LNCAP (cell line): Measurements from ENCODE around the gene NCLN.

Experiments
- TF ChIP-seq, protein P1 (sequence below): fragments of 450-650 bp; IDR thresholded peaks from 2 replicates; pipeline ENCODE4 v1.5.1; 2017; ENCODE audit warnings: mild to moderate bottlenecking

Gene NCLN

DNA sequence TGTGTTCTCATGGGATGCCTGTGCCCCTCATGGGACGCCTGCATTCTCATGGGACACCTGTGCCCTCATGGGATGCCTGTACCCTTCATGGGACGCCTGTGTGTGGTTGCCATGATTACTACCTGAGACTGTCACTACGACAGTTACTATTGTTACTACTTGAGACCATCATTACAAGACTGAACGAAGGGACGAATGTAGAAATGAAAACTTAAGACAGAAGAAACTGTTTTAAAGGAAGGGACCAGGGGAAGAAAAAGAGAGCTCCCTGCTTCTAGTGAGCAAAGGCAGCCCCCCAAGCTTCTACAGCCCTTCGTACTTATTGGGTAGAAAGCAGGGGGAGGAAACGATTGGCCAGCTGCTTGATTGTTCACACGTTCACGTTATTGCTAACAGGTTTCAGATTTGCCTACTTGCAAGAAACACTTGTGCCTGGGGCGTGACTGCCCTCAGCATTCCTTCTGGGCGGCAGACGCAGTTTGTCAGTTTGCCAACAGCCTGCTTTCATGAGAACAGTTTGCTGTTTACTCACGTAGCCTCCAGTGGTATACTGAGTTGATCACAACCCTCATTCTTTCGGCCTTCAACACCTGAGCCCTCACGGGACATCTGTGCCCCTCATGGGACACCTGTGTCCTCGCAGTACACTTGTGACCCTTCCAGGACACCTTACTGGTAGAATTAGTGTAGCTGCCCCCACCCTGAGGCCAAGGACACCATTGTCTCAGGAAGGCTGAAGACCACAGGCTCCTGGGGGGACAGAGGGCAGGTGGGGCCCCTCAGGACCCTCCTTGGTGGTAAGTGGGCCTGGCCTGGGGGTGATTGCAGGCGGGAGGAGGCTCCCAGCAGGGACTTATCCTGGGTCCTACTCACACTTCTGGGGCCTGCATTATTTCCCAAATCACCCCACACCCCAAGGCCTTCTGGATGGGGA is 9.7 kb upstream of the NCLN start:
- TF ChIP-seq, protein P1, sequence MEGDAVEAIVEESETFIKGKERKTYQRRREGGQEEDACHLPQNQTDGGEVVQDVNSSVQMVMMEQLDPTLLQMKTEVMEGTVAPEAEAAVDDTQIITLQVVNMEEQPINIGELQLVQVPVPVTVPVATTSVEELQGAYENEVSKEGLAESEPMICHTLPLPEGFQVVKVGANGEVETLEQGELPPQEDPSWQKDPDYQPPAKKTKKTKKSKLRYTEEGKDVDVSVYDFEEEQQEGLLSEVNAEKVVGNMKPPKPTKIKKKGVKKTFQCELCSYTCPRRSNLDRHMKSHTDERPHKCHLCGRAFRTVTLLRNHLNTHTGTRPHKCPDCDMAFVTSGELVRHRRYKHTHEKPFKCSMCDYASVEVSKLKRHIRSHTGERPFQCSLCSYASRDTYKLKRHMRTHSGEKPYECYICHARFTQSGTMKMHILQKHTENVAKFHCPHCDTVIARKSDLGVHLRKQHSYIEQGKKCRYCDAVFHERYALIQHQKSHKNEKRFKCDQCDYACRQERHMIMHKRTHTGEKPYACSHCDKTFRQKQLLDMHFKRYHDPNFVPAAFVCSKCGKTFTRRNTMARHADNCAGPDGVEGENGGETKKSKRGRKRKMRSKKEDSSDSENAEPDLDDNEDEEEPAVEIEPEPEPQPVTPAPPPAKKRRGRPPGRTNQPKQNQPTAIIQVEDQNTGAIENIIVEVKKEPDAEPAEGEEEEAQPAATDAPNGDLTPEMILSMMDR, result no peak

DNA sequence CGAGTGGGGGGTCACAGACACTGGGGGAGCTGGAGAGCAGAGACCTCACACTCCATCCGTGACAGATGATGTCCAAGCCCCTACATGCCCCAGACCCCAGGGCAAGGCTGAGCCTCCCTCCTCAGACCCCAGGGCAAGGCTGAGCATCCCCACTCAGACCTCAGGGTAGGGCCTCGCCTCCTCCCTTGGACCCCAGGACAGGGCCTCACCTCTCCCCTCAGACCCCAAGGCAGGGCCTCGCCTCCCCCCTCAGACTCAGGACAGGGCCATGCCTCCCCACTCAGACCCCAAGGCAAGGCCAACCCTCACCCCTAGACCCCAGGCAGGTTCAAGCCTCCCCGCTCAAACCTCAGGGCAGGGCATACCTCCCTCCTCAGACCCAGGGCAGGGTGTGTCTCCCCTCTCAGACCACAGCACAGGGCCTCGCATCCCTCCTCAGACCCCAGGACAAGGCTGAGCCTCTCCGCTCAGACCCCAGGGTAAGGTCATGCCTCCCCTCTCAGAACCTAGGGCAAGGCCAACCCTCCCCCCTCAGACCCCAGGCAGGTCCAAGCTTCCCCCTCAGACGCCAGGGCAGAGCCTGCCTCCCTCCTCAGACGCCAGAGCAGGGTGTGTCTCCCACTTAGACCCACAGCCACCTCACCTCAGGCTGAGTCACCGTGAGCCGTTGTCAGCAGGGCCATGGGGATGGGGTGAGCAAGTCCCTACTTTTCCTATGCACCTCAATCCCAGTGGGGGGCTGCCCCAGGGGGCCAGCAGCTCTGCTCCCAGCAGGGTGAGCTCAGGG is 8.8 kb upstream of the NCLN start:
- TF ChIP-seq, protein P1, result no peak

DNA sequence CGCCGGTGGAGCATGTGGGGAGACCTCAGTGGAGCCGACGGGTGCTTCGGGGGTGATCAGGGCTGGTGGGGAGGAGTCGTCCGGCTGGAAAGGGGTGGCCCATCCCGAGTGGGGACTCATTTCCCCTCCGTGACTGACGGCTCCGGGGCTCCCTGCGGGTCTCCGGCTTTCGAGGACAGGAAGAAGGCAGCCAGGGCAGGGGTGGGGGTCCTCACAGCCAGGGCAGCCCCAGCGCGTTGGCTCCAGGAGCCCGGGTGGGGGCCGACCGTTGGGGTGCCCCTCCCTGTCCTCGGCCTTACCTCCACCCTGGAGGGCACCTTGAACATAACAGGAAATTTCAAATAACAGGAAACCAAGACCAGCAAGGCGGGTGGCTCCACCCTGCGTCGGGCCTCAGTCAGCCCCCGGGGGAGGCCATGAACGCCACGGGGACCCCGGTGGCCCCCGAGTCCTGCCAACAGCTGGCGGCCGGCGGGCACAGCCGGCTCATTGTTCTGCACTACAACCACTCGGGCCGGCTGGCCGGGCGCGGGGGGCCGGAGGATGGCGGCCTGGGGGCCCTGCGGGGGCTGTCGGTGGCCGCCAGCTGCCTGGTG is 7.3 kb upstream of the NCLN start, which contains the start of gene S1PR4:
S1PR4 (plus strand) TSS at position 393 of the 596 bp plus-strand sequence; CDS start at position 417, 24 bp downstream.
- TF ChIP-seq, protein P1, result no peak

DNA sequence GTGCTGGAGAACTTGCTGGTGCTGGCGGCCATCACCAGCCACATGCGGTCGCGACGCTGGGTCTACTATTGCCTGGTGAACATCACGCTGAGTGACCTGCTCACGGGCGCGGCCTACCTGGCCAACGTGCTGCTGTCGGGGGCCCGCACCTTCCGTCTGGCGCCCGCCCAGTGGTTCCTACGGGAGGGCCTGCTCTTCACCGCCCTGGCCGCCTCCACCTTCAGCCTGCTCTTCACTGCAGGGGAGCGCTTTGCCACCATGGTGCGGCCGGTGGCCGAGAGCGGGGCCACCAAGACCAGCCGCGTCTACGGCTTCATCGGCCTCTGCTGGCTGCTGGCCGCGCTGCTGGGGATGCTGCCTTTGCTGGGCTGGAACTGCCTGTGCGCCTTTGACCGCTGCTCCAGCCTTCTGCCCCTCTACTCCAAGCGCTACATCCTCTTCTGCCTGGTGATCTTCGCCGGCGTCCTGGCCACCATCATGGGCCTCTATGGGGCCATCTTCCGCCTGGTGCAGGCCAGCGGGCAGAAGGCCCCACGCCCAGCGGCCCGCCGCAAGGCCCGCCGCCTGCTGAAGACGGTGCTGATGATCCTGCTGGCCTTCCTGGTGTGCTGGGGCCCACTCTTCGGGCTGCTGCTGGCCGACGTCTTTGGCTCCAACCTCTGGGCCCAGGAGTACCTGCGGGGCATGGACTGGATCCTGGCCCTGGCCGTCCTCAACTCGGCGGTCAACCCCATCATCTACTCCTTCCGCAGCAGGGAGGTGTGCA is 6.6 kb upstream of the NCLN start:
- TF ChIP-seq, protein P1, result no peak

DNA sequence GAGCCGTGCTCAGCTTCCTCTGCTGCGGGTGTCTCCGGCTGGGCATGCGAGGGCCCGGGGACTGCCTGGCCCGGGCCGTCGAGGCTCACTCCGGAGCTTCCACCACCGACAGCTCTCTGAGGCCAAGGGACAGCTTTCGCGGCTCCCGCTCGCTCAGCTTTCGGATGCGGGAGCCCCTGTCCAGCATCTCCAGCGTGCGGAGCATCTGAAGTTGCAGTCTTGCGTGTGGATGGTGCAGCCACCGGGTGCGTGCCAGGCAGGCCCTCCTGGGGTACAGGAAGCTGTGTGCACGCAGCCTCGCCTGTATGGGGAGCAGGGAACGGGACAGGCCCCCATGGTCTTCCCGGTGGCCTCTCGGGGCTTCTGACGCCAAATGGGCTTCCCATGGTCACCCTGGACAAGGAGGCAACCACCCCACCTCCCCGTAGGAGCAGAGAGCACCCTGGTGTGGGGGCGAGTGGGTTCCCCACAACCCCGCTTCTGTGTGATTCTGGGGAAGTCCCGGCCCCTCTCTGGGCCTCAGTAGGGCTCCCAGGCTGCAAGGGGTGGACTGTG is 5.9 kb upstream of the NCLN start:
- TF ChIP-seq, protein P1, result no peak

DNA sequence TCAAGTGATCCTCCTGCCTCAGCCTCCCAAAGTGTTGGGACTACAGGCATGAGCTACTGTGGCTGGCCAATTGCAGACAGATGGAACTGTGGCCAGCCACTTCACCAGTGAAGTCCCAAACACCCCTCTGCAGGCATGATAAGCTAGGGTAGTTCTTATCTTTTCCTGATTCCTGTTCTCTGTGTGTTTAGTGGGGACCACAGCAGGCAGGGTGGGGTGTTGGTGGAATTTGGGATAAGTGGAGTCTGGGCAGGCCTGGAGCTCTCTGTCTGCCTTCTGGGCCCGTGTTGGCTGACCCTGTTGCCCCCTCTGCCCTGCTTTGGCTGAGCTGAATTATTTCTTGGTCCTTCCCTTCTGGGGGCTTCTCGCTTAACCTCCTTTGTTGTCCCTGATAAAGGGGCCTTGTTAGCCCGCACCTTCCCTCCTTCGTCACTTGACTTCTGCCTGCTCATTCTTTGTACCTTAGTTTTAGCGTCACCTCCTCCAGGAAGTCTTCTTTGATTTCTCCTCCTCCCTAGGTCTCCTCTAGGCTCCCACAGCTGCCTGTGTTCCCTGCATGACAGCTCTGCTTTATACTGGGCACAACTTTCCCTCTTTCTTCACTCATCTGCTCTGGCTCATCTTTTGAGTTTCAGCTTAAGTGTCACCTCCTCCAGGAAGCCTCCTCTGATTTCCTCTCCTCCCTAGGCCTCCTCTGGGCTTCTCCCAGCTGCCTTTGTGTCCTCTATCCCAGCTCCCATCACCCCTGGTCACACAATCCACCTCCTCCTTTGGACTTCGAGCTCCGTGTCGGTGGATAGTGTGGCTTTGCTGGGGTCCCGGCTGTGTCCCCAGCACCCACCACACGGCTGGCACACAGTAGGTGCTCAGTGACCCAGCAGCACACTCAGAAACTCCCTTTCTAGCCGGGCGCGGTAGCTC is 1.7 kb upstream of the NCLN start:
- TF ChIP-seq, protein P1, result no peak
